Neural progenitor cell (in vitro differentiated cells): Measurements from ENCODE around the gene CD37.

ENCODE experiments used
- EZH2 ChIP-seq: fragments of 200-600 bp; sonication (generic); IDR thresholded peaks from 2 replicates; pipeline ENCODE4 v1.6.1; 2017; ENCODE audit warnings: antibody characterized with exemption, mild to moderate bottlenecking, moderate library complexity
- EZH2phosphoT487 ChIP-seq: fragments of 200-600 bp; sonication (generic); IDR thresholded peaks from 2 replicates; pipeline ENCODE4 v1.6.1; 2017; ENCODE audit warnings: antibody characterized with exemption
- TF ChIP-seq, protein P1 (sequence below): fragments of 200-600 bp; sonication (generic); IDR thresholded peaks from 2 replicates; pipeline ENCODE4 v1.5.1; 2017; ENCODE audit warnings: antibody characterized with exemption, mild to moderate bottlenecking

DNA sequence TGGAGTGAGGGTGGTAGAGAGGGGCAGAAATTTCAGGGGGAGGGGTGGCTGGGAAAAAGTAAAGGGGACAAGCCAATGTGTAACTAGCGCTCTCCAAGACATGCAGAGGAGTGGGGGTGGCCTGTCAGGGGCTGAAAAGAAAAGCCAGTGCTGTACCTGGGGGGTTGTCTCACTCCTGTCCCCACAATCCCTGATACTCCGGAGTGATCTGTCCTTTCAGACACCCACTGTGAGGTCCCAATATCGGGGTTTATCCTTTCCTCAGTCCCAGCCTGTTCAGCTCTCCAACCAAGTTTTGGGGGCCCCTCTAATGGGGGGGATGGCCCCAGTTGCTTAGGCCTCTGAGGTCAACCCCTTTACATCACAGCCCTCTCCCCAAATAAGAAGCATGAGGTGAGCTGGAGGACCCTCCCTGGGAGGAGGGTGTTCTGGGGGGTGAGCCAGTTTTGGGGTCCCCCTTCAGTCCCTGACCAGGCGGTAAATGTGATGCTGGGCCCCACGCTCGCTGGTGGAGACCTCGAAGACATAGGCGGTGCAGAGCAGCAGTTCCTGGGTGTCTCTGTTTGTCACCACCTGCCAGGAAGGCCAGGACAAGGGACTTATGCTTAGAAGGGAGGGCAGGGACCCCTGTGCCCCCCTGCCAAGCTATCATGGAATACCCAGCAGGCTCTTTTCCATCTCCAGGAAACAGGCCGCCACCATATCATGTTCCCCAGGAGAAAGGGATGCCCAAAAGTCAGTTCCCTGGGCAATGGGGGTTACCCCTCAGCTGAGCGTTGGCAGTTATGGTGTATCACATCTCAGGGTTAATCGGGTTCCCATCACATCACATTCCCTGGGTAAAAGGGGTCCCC lies 5.9 kb downstream of the CD37 start:
- TF ChIP-seq, protein P1, sequence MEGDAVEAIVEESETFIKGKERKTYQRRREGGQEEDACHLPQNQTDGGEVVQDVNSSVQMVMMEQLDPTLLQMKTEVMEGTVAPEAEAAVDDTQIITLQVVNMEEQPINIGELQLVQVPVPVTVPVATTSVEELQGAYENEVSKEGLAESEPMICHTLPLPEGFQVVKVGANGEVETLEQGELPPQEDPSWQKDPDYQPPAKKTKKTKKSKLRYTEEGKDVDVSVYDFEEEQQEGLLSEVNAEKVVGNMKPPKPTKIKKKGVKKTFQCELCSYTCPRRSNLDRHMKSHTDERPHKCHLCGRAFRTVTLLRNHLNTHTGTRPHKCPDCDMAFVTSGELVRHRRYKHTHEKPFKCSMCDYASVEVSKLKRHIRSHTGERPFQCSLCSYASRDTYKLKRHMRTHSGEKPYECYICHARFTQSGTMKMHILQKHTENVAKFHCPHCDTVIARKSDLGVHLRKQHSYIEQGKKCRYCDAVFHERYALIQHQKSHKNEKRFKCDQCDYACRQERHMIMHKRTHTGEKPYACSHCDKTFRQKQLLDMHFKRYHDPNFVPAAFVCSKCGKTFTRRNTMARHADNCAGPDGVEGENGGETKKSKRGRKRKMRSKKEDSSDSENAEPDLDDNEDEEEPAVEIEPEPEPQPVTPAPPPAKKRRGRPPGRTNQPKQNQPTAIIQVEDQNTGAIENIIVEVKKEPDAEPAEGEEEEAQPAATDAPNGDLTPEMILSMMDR, result no peak
- no peak for TF ChIP-seq EZH2
- no peak for TF ChIP-seq EZH2phosphoT487
